Neural progenitor cell (in vitro differentiated cells): ENCODE results near the gene ANKRD11. TPM values are rescaled to one million over a fixed set of nuclear protein-coding genes. Genes with fewer than 3 reads are reported as not detected.
"Not testable (repeated sequence)": the region's sequence is repeated elsewhere in the genome, so short reads cannot be mapped to it uniquely, and the experiment has no call there.

Experiments used
- DNase-seq: peaks from one replicate; pipeline ENCODE4 v3.0.0-alpha.2; 2016; ENCODE audit warnings: low spot score
- H2AFZ ChIP-seq: fragments of 200-600 bp; sonication (generic); replicated peaks from 2 replicates; pipeline ENCODE4 v1.6.1; 2016; ENCODE audit warnings: antibody characterized with exemption
- H3F3A ChIP-seq: fragments of 200-600 bp; sonication (generic); 2 replicates; pipeline ENCODE4 v1.6.1; 2016; ENCODE audit warnings: antibody characterized with exemption, low read depth
- H3K27ac ChIP-seq: fragments of 200-600 bp; sonication (generic); 2 replicates; pipeline ENCODE4 v1.5.1; 2016; ENCODE audit warnings: mild to moderate bottlenecking
- H3K27me3 ChIP-seq: fragments of 200-600 bp; sonication (generic); 2 replicates; pipeline ENCODE4 v1.6.1; 2016; ENCODE audit warnings: mild to moderate bottlenecking, moderate library complexity
- H3K36me3 ChIP-seq: fragments of 200-600 bp; sonication (generic); 2 replicates; pipeline ENCODE4 v1.5.1; 2016
- H3K4me1 ChIP-seq: fragments of 200-600 bp; sonication (generic); 2 replicates; pipeline ENCODE4 v1.6.1; 2016; ENCODE audit warnings: mixed run types
- H3K4me2 ChIP-seq: fragments of 200-600 bp; sonication (generic); 2 replicates; pipeline ENCODE4 v1.6.1; 2016
- H3K4me3 ChIP-seq: fragments of 200-600 bp; sonication (generic); 2 replicates; pipeline ENCODE4 v1.5.1; 2016
- H3K79me2 ChIP-seq: fragments of 200-600 bp; sonication (generic); 2 replicates; pipeline ENCODE4 v1.6.1; 2016; ENCODE audit warnings: low read depth
- H3K9ac ChIP-seq: fragments of 200-600 bp; sonication (generic); 2 replicates; pipeline ENCODE4 v1.6.1; 2016
- H3K9me3 ChIP-seq: fragments of 200-600 bp; sonication (generic); 2 replicates; pipeline ENCODE4 v1.5.1; 2016; ENCODE audit warnings: low read depth
- H4K20me1 ChIP-seq: fragments of 200-600 bp; sonication (generic); 2 replicates; pipeline ENCODE4 v1.6.1; 2016; ENCODE audit warnings: low read depth
- H3K27ac Mint-ChIP-seq: 3 replicates; pipeline ENCODE4 v1.8.0; 2021; ENCODE audit warnings: mixed read lengths
- H3K27me3 Mint-ChIP-seq: 2 replicates; pipeline ENCODE4 v1.8.0; 2022; ENCODE audit warnings: low read depth, mild to moderate bottlenecking, inconsistent platforms, moderate library complexity, mixed read lengths; ENCODE audit not compliant: insufficient read depth
- H3K36me3 Mint-ChIP-seq: 3 replicates; pipeline ENCODE4 v1.8.0; 2021; ENCODE audit warnings: mixed read lengths
- H3K4me1 Mint-ChIP-seq: 3 replicates; pipeline ENCODE4 v1.8.0; 2021; ENCODE audit warnings: mixed read lengths
- H3K4me3 Mint-ChIP-seq: 3 replicates; pipeline ENCODE4 v1.8.0; 2021; ENCODE audit warnings: mild to moderate bottlenecking, moderate library complexity, mixed read lengths
- H3K9me3 Mint-ChIP-seq: 3 replicates; pipeline ENCODE4 v1.8.0; 2020; ENCODE audit warnings: mixed read lengths
- CTCF ChIP-seq: fragments of 200-600 bp; sonication (generic); IDR thresholded peaks from 2 replicates; pipeline ENCODE4 v1.5.1; 2017; ENCODE audit warnings: antibody characterized with exemption, mild to moderate bottlenecking
- EZH2 ChIP-seq: fragments of 200-600 bp; sonication (generic); IDR thresholded peaks from 2 replicates; pipeline ENCODE4 v1.6.1; 2017; ENCODE audit warnings: antibody characterized with exemption, mild to moderate bottlenecking, moderate library complexity
- EZH2phosphoT487 ChIP-seq: fragments of 200-600 bp; sonication (generic); IDR thresholded peaks from 2 replicates; pipeline ENCODE4 v1.6.1; 2017; ENCODE audit warnings: antibody characterized with exemption
- total RNA-seq: library from RNA; depleted of rRNA; stranded (reverse); fragments of >200 nt; gene quantifications from 2 replicates; pipeline ENCODE4 v1.2.3, GENCODE V29; 2015; ENCODE audit warnings: low replicate concordance

Gene ANKRD11
- total RNA-seq, 1 donor from 2014 or later: 47.3 TPM

GRCh38 chr16:89392881-89393737 is 97.3 kb downstream of the ANKRD11 start:
- no peaks in the 10 kb centered on the region for H3F3A ChIP-seq
- Mint-ChIP-seq H3K4me1 (peaks cover 22% of the 10 kb centered on the region), H3K9me3 (peaks cover 6% of the 10 kb centered on the region), H3K36me3 (peaks cover 25% of the 10 kb centered on the region), H3K27me3 (no peaks in the 10 kb centered on the region), H3K27ac (no peak overlapping the region), H3K4me3 (no peak overlapping the region)
- no peaks in the 10 kb centered on the region for H3K9me3 ChIP-seq
- no peaks in the 10 kb centered on the region for H3K27me3 ChIP-seq
- no peak overlapping the region for H3K4me3 ChIP-seq
- H3K79me2 ChIP-seq: peaks cover 98% of the 10 kb centered on the region
- H2AFZ ChIP-seq: no peak overlapping the region
- no peak overlapping the region for H3K4me2 ChIP-seq
- peaks cover 90% of the 10 kb centered on the region for H4K20me1 ChIP-seq
- H3K36me3 ChIP-seq: no peaks in the 10 kb centered on the region
- H3K27ac ChIP-seq: no peak overlapping the region
- H3K9ac ChIP-seq: no peak overlapping the region
- H3K4me1 ChIP-seq: peaks cover 6% of the 10 kb centered on the region
- DNase-seq: no peak
- no peak for TF ChIP-seq EZH2
- TF ChIP-seq EZH2phosphoT487: no peak
- no peak for TF ChIP-seq CTCF

DNA sequence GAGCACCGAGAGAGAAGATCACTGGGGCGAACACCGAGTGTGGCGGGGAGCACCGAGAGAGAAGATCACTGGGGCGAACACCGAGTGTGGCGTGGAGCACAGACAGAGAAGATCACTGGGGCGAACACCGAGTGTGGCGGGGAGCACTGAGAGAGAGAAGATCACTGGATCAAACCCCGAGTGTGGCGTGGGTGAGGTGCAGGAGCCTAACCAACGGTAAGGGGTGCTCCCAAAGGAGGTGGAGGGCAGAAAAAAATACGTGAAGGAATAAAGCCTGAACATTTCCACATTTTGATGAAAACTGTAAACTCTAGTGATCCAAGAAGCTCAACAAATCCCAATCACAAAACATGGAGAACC is 100.2 kb downstream of the ANKRD11 start:
- not testable (repeated sequence) for H3K4me2 ChIP-seq, DNase-seq, H3K9me3 ChIP-seq, H3K27ac Mint-ChIP-seq, H3K4me1 ChIP-seq, H3K9ac ChIP-seq, H2AFZ ChIP-seq, H3F3A ChIP-seq, H3K27me3 ChIP-seq, H3K4me3 Mint-ChIP-seq, H3K36me3 ChIP-seq, H3K4me3 ChIP-seq, H3K9me3 Mint-ChIP-seq, H3K27me3 Mint-ChIP-seq, H3K27ac ChIP-seq
- Histone ChIP-seq H3K79me2 (peaks cover 98% of the 10 kb centered on the region), H4K20me1 (peaks cover 90% of the 10 kb centered on the region)
- H3K36me3 Mint-ChIP-seq: peaks cover 27% of the 10 kb centered on the region
- H3K4me1 Mint-ChIP-seq: peaks cover 20% of the 10 kb centered on the region

GRCh38 chr16:89389504-89390223 is 100.7 kb downstream of the ANKRD11 start:
- not testable (repeated sequence) for H3K27me3 Mint-ChIP-seq, H3K4me3 Mint-ChIP-seq, H3K9me3 Mint-ChIP-seq, H3K27me3 ChIP-seq, H3K4me1 ChIP-seq, H3K4me2 ChIP-seq, DNase-seq, H3K27ac ChIP-seq, H3K9ac ChIP-seq, H3K9me3 ChIP-seq, H2AFZ ChIP-seq, H3K4me3 ChIP-seq, H3F3A ChIP-seq, H3K36me3 ChIP-seq
- H3K36me3 Mint-ChIP-seq: peaks cover 27% of the 10 kb centered on the region
- H3K79me2 ChIP-seq: peaks cover 98% of the 10 kb centered on the region
- peak overlapping the region; percentile 33 for H3K27ac Mint-ChIP-seq
- H4K20me1 ChIP-seq: peaks cover 90% of the 10 kb centered on the region
- H3K4me1 Mint-ChIP-seq: peaks cover 16% of the 10 kb centered on the region

GRCh38 chr16:89388536-89388935 is 101.8 kb downstream of the ANKRD11 start:
- no peak for DNase-seq
- TF ChIP-seq CTCF (no peak), EZH2phosphoT487 (no peak)
- H3K27ac Mint-ChIP-seq: no peak overlapping the region
- peaks cover 6% of the 10 kb centered on the region for H3K4me1 ChIP-seq
- no peak overlapping the region for H3K27ac ChIP-seq
- H4K20me1 ChIP-seq: peaks cover 90% of the 10 kb centered on the region
- no peaks in the 10 kb centered on the region for H3K36me3 ChIP-seq
- H2AFZ ChIP-seq: no peak overlapping the region
- H3F3A ChIP-seq: peaks cover 7% of the 10 kb centered on the region
- H3K4me3 ChIP-seq: no peak overlapping the region
- no peaks in the 10 kb centered on the region for H3K9me3 ChIP-seq
- peaks cover 2% of the 10 kb centered on the region for H3K27me3 Mint-ChIP-seq
- H3K4me3 Mint-ChIP-seq: no peak overlapping the region
- peaks cover 98% of the 10 kb centered on the region for H3K79me2 ChIP-seq
- no peak overlapping the region for H3K4me2 ChIP-seq
- H3K9ac ChIP-seq: no peak overlapping the region
- H3K4me1 Mint-ChIP-seq: peaks cover 20% of the 10 kb centered on the region
- H3K36me3 Mint-ChIP-seq: peaks cover 27% of the 10 kb centered on the region
- H3K27me3 ChIP-seq: no peaks in the 10 kb centered on the region
- H3K9me3 Mint-ChIP-seq: peaks cover 6% of the 10 kb centered on the region
